ENCODE measurements around the gene POLR3B. TPM values are rescaled to one million over a fixed set of nuclear protein-coding genes. Genes with fewer than 3 reads are reported as not detected.
A peak's percentile ranks its signal among the peaks of the same experiment; 100 is the strongest.

Gene POLR3B
- polyA plus RNA-seq, 1 donor (not counting 4 experiments of a cell fraction or from before 2014, with no cell fraction given): 13.9 TPM

- no peak overlapping the region for H3K9ac ChIP-seq (ENCODE audit: control insufficient read depth, extremely low read depth, insufficient read depth, low read length)
- H3K27ac ChIP-seq (ENCODE audit: control insufficient read depth, insufficient read depth, low read length): no peak overlapping the region
- H4K20me1 ChIP-seq (ENCODE audit: control insufficient read depth, extremely low read depth, insufficient read depth, low read length): no peaks in the 10 kb centered on the region
- dilution Hi-C loops (cut with MboI; ENCODE audit: extremely low pct_ligation_motif_present, low sequenced_read_pairs): no loop called here
- no peak overlapping the region for H3K4me2 ChIP-seq (ENCODE audit: control insufficient read depth, extremely low read depth, insufficient read depth, low read depth, low read length)
- H3K9me1 ChIP-seq (ENCODE audit: control insufficient read depth, extremely low read depth, insufficient read depth, low read length): no peaks in the 10 kb centered on the region
- DNase-seq (ENCODE audit: low read depth, low spot score): no peak
- H3K4me1 ChIP-seq (ENCODE audit: control insufficient read depth, extremely low read depth, insufficient read depth, low read length): peaks cover 19% of the 10 kb centered on the region
- no peaks in the 10 kb centered on the region for H3K36me3 ChIP-seq (ENCODE audit: control insufficient read depth in 2 of 2, extremely low read depth in 1 of 2, insufficient read depth in 2 of 2, low read length in 2 of 2)
- FAIRE-seq: no peak
- H3K9me3 ChIP-seq (ENCODE audit: control insufficient read depth, low read depth, low read length): no peaks in the 10 kb centered on the region
- TF ChIP-seq EZH2 (IDR thresholded peaks at IDR 0.05; ENCODE audit: low read length) (no peak), CTCF (optimal IDR thresholded peaks at IDR 0.05 in 1 of 3, IDR thresholded peaks at IDR 0.05 in 1 of 3, conservative IDR thresholded peaks at IDR 0.05 in 1 of 3; ENCODE audit: extremely low read depth in 1 of 3, insufficient read depth in 2 of 3, low read length in 3 of 3) (no peak)
- H3K4me3 ChIP-seq (ENCODE audit: control insufficient read depth in 2 of 3, extremely low read depth in 1 of 3, insufficient read depth in 2 of 3, low read depth in 1 of 3, low read length in 3 of 3): no peak overlapping the region
- H3K79me2 ChIP-seq (ENCODE audit: control insufficient read depth, insufficient read depth, low read length): no peaks in the 10 kb centered on the region
- no peaks in the 10 kb centered on the region for H3K27me3 ChIP-seq (ENCODE audit: control insufficient read depth, extremely low read depth, insufficient read depth, low read length)
- H2AFZ ChIP-seq (ENCODE audit: control insufficient read depth, low read length): no peak overlapping the region
Observed at GRCh38 chr12:106308611-106309010, 48.9 kb upstream of the POLR3B start.

GRCh38 chr12:106309671-106310505 is 47.7 kb upstream of the POLR3B start:
- Histone ChIP-seq H4K20me1 (ENCODE audit: control insufficient read depth, extremely low read depth, insufficient read depth, low read length) (no peaks in the 10 kb centered on the region), H3K36me3 (ENCODE audit: control insufficient read depth in 2 of 2, extremely low read depth in 1 of 2, insufficient read depth in 2 of 2, low read length in 2 of 2) (no peaks in the 10 kb centered on the region), H3K27ac (ENCODE audit: control insufficient read depth, insufficient read depth, low read length) (peak overlapping the region; percentile 23), H3K9me1 (ENCODE audit: control insufficient read depth, extremely low read depth, insufficient read depth, low read length) (no peaks in the 10 kb centered on the region), H3K9me3 (ENCODE audit: control insufficient read depth, low read depth, low read length) (no peaks in the 10 kb centered on the region), H3K27me3 (ENCODE audit: control insufficient read depth, extremely low read depth, insufficient read depth, low read length) (no peaks in the 10 kb centered on the region), H3K9ac (ENCODE audit: control insufficient read depth, extremely low read depth, insufficient read depth, low read length) (no peak overlapping the region), H2AFZ (ENCODE audit: control insufficient read depth, low read length) (no peak overlapping the region), H3K4me2 (ENCODE audit: control insufficient read depth, extremely low read depth, insufficient read depth, low read depth, low read length) (peak overlapping the region; percentile 59), H3K4me1 (ENCODE audit: control insufficient read depth, extremely low read depth, insufficient read depth, low read length) (peaks cover 19% of the 10 kb centered on the region), H3K4me3 (ENCODE audit: control insufficient read depth in 2 of 3, extremely low read depth in 1 of 3, insufficient read depth in 2 of 3, low read depth in 1 of 3, low read length in 3 of 3) (no peak overlapping the region), H3K79me2 (ENCODE audit: control insufficient read depth, insufficient read depth, low read length) (no peaks in the 10 kb centered on the region)
- dilution Hi-C loops (cut with MboI; ENCODE audit: extremely low pct_ligation_motif_present, low sequenced_read_pairs): no loop called here
- peak; percentile 86 for FAIRE-seq
- no peak for DNase-seq (ENCODE audit: low read depth, low spot score)
- TF ChIP-seq EZH2 (IDR thresholded peaks at IDR 0.05; ENCODE audit: low read length): no peak
- no peak for TF ChIP-seq CTCF (optimal IDR thresholded peaks at IDR 0.05 in 1 of 3, IDR thresholded peaks at IDR 0.05 in 1 of 3, conservative IDR thresholded peaks at IDR 0.05 in 1 of 3; ENCODE audit: extremely low read depth in 1 of 3, insufficient read depth in 2 of 3, low read length in 3 of 3)

Data from keratinocyte (primary cell).